Activated CD4-positive, alpha-beta T cell treated with anti-CD3 and anti-CD28 coated beads, Interleukin-2, amount 50 U/mL, for 16 hours (primary cell): ENCODE results near the gene PIP4K2B.
"Not testable (repeated sequence)": the region's sequence is repeated elsewhere in the genome, so short reads cannot be mapped to it uniquely, and the experiment has no call there.

ENCODE experiments used
- DNase-seq: peaks from one replicate; pipeline ENCODE4 v3.0.0-alpha.2; 2020

Gene PIP4K2B

DNA sequence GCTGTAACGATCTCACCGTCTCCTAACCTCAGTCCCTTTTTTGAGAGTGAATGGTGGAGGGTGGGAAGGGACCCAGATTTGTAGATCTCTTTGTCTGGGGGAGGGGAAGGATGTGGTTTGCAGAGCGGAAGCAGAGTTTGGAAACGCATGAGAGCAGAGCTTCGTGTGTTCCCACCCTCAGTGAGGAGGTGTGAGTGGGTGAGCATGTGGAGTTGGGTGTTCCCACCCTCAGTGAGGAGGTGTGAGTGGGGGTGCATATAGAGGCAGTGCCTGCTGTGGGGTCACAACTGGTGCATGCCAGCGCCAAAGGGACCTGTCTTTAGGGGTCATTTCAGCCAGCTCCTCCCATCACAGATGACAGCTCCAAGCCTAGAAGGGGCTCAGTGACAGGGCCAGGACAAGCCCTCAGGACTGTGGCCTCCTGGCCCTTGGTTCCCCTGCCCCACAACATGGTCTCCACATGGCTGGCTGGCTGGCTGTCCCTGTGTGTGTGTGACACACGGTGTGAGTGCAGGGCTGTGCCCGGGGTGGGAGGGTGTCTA is 71.0 kb downstream of the PIP4K2B start:
- peak; percentile 81 for DNase-seq

DNA sequence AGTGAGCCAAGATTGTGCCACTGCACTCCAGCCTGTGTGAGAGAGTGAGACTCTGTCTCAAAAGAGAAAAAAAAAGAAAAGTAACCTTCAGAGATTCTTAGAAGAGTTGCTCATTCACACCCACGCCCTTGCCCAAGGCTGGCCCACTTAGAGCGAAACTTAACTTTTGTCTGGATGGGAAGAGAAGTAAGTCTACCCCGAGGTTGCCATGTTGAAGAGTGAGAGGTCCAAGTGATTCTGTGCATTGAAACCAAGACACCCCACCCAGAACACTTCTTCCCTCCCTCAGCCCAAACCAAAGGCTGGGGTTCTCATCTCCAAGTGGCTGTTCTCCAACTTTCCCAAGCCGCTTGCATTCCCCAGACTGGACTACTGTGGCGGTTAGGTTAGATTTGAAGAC is 71.6 kb downstream of the PIP4K2B start:
- DNase-seq = peak; percentile 88

GRCh38 chr17:38726145-38726544 is 73.2 kb downstream of the PIP4K2B start:
- not testable (repeated sequence) for DNase-seq

DNA sequence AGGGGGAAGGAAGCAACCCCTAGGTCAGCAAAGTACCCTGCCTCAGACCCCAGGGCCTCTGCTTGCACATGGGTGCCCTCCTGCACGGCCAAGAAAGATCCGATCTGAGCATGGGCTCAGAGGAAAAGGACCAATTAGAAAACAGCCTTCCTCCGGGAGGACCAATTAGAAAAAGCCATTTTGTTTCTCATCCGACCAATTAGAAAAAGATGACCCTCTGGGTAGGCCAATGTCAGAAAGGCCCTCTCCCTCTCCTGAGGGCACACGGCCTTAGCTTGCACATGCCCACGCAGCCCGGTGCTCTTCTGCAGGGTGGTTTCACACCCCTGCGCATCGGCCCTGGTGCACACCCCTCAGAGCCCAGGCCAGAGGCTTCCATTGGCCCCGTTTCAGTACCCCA is 74.3 kb downstream of the PIP4K2B start:
- DNase-seq = no peak

GRCh38 chr17:38724337-38724988 is 74.9 kb downstream of the PIP4K2B start:
- DNase-seq = no peak

DNA sequence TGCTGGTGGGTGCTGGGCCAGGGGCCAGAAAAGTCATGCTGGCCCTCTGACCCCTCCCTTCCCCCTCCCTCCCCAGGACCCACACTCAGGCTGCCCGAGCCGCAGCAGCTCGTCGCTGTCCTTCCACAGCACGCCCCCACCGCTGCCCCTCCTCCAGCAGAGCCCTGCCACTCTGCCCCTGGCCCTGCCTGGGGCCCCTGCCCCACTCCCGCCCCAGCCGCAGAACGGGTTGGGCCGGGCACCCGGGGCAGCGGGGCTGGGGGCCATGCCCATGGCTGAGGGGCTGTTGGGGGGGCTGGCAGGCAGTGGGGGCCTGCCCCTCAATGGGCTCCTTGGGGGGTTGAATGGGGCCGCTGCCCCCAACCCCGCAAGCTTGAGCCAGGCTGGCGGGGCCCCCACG is 77.6 kb downstream of the PIP4K2B start:
- no peak for DNase-seq

GRCh38 chr17:38720941-38721340 is 78.4 kb downstream of the PIP4K2B start:
- DNase-seq = no peak

DNA sequence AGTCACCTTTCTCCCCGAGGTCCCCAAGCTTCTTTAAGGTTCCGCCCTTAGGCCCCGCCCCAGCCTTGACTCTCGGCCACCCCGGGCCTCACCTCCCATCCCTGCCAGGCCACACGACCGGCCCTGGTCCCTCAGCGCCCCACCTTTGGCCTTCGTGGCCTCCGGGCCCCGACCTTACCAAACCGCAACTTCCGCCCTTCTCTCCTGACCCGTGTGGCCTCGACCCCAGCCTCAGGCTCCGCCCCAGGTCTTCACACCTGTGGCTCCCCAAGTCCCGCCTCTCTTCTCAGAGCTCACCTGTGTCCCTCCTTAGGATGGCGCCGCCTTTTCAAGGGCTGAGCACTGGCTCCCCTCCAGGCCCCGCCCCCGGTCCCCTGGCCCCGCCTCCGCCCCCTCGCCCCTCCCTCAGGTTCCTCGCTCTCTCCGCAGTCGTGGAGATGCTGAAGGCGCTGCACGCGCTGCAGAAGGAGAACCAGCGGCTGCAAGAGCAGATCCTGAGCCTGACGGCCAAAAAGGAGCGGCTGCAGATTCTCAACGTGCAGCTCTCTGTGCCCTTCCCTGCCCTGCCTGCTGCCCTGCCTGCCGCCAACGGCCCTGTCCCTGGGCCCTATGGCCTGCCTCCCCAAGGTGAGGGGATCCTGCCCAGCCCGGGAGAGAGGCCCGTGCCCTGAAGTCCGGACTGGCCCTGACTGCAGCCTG is 79.3 kb downstream of the PIP4K2B start:
- DNase-seq = no peak

DNA sequence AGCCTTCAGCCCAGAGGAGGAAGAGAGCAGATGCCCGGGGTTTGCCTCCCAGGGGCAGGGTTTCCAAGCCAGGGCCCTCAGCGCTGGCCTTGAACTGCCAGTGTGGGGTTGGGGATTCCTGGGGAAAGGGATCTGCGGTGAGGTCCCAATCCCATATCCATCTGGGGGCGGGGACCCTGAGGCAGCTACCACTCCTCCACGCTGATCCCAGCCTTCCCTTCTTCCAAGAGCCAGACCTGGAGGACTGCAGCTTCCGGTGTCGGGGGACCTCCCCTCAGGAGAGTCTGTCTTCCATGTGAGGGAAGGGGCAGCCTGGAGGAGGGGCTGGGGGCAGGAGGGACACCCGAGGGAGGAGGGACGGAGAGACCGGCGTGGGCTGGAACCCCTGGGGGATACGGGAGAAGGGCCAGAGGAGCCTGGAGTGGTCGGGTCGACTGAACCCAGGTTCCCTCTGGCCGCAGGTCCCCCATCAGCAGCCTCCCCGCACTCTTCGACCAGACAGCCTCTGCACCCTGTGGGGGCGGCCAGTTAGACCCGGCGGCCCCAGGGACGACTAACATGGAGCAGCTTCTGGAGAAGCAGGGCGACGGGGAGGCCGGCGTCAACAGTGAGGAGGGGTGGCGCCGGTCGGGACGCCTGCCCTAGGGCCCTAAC is 79.9 kb downstream of the PIP4K2B start:
- no peak for DNase-seq

DNA sequence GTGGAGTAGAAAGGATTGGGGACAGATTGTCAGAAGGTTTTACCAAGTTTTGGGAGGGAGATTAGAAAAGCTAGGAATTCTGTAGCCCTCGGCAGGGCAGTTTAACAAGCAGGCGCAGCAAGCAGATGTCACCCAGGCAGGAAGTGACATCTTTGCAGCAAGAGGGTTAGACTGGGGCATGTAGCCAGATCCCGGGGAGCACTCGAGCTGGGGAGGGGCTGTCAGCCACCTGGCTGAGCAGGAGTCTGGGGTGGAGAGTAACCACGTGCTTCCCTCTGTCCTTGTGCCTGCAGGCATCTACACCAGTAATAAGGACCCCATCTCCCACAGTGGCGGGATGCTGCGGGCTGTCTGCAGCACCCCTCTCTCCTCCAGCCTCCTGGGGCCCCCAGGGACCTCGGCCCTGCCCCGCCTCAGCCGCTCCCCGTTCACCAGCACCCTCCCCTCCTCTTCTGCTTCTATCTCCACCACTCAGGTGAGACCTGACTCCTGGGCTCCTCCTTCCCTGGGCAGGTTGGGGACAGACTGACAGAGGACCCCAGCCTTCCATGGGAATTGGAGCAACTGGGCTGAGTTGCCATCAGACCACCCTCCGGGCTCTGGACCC is 82.1 kb downstream of the PIP4K2B start:
- no peak for DNase-seq

DNA sequence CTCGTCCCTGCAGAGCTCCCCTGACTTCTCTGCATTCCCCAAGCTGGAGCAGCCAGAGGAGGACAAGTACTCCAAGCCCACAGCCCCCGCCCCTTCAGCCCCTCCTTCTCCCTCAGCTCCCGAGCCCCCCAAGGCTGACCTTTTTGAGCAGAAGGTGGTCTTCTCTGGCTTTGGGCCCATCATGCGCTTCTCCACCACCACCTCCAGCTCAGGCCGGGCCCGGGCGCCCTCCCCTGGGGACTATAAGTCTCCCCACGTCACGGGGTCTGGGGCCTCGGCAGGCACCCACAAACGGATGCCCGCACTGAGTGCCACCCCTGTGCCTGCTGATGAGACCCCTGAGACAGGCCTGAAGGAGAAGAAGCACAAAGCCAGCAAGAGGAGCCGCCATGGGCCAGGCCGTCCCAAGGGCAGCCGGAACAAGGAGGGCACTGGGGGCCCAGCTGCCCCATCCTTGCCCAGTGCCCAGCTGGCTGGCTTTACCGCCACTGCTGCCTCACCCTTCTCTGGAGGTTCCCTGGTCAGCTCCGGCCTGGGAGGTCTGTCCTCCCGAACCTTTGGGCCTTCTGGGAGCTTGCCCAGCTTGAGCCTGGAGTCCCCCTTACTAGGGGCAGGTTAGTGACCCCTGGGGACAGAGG is 82.9 kb downstream of the PIP4K2B start:
- DNase-seq = no peak
